GM12891 (cell line): Measurements from ENCODE around the gene PRR15L.

Experiments used
- POLR2A ChIP-seq: IDR thresholded peaks from 2 replicates; pipeline ENCODE4 v1.6.1; 2011; ENCODE audit warnings: low read depth, low read length, control low read depth
- POLR2AphosphoS5 ChIP-seq: IDR thresholded peaks from 2 replicates; pipeline ENCODE4 v1.6.1; 2011; ENCODE audit warnings: low read depth, low read length, control low read depth
- TAF1 ChIP-seq: IDR thresholded peaks from 2 replicates; pipeline ENCODE4 v1.6.1; 2011; ENCODE audit warnings: low read depth, low read length, control low read depth

DNA sequence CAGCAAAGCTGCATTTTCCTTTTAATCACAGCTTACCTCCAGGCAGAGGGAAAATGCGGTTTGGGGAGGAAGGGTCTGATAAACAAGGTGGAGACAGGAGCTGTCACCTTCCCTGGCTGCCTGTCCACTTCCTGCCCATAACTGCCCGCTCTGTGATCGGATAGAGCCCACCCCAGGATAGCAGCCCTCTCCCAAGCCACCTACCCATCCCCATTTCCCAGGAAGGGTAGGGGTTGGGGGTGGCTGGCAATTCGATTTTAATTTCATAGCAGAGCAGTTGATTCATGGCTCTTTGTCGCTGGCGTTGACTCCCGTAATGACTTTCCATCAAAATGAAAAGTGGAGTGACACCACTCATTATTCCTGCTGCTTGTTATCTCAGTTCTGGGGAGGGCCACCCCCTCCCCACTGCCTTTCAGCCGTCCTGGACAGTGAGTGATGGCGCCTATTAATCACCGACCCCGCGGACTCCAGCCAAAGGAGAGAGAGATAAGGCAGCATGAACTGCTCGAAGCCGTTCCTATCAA is 24.5 kb upstream of the PRR15L start:
- TF ChIP-seq TAF1: no peak
- TF ChIP-seq POLR2AphosphoS5: no peak
- TF ChIP-seq POLR2A: no peak
